CD4-positive, alpha-beta T cell treated with Interleukin-17A for 1 hour (primary cell): Measurements from ENCODE around the gene TNFRSF11A.
A peak's percentile ranks its signal among the peaks of the same experiment; 100 is the strongest.

ENCODE experiments used
- DNase-seq: peaks from one replicate; pipeline ENCODE4 v3.0.0-alpha.2; 2020

The TNFRSF11A gene

DNA sequence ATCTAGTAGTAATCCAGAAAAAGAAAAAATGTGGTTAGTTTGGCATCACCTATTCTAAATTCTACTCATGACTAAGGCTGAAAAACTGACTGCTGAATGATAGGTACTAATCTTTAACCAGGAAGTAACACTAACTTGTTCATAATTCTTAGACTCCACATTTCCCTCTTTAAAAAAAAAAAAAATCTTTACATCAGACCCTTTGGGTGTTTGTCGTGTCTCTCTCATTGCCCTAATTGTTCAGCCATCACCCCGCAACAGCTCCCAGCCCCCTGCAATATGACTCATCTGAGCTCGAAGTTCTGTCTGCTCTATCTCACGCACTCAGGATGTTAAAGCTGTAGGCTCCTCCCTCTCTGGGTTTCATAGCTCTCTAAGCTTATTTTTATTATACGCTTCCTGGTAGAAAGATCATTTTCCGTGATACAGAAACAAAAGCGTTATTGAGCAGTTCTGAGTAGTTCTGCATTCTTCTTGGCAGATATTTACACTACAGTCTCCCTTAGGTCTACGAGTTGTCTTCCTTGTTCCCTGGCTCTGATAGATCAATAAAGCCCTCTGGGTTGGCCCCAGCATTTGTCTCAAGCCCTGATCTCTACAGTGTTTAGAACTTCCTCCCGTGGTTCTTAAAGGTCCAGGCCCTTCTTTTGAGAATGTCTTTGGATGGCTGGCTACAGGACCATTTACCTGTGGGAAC is 95.6 kb downstream of the TNFRSF11A start:
- DNase-seq: peak; percentile 79

GRCh38 chr18:62425465-62426190 is 100.5 kb downstream of the TNFRSF11A start:
- DNase-seq: peak; percentile 82

GRCh38 chr18:62426191-62426488 is 101.0 kb downstream of the TNFRSF11A start:
- DNase-seq: no peak

DNA sequence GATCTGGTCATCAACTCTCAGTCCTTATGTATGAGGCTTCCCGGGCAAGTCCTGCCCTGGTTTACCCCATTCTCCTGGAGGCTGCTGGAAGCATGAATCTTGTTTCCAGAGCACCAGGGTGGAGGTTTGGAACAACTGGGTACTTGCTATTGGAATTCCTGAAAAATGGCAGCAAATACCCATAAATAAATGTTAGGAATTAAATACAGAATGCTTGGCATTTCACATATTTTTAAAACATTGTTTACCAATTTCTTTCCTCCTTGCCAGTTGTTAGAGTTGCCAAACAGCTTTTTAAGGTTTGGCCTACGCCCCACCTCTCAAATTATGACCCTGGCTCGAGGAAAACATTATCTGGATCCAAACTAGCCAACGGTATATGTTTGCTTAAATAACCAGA is 107.1 kb downstream of the TNFRSF11A start:
- no peak for DNase-seq

GRCh38 chr18:62434798-62435197 is 109.7 kb downstream of the TNFRSF11A start:
- DNase-seq: no peak

DNA sequence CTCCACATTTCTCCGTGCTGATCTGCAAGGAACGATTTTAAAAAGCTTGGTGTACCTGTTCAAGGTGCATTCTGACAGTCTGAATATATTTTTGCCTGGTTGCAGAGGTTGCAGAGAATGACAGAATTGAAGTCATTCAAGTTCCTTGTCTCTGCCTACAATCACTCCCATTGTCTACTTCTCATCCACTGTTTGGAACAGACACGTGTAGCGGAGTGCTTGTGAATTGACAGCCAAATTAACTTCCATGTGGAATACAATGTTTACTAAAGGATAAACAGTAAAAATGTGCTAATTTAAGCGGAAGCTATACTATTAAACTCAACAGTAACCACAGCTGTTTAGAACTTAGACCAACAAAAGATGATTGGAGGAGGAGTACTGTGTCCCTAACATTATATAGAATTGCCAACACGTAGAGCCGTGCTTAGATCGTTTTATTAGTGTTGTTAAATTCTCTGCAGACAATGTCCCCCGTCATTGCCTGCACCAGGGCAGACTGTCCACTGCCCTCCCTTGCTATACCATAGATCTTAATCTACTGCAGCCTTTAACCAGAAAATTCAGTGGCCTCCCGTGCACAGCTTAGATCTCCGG is 110.4 kb downstream of the TNFRSF11A start:
- DNase-seq: no peak

DNA sequence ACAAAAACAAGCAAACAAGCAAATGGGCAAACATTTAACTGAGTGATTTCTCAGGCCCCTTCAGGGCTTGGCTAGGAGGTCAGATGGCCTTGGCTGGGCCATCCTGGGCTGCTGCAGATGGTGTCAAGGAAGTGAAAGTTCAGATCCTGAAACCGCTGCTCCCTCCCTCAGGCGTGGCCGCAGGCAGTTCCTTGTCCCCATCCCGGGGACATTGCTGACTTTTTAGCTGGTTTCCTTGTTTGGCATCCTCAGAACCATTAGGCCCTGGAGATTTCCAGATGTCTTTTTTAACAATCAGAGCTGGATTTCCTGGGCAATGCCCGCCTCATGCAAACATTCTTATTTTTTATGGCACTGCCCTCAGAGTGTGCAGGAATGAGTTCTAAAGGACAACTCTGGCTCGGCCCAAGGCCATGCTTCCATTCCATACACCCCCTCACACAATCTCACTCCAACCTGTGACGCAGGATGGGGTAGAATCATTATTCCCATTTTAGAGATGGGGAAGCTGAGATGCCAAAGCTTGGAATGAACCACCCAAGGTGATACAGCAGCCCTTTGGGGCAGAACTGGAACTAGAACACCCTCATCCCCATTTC is 111.6 kb downstream of the TNFRSF11A start:
- no peak for DNase-seq

GRCh38 chr18:62437235-62438017 is 112.3 kb downstream of the TNFRSF11A start:
- no peak for DNase-seq

DNA sequence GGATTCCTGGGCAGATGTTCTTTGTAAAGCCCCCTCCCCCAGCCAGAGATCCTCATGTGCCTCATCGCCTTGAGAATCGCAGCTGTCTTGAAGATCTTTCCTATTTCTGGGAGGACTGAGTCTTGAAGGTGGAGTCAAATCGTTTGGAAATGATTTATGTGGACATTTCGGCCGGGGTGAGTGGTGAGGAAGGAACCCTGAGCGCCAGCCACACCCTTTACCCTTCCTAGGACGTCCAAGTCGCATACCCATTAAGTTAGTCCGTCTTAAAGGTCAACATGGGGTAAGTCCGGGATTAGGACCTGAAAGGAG is 112.9 kb downstream of the TNFRSF11A start:
- DNase-seq: no peak

- DNase-seq: no peak
These were observed 113.3 kb downstream of the TNFRSF11A start for GRCh38 chr18:62438402-62438801.

GRCh38 chr18:62438866-62439265 is 113.8 kb downstream of the TNFRSF11A start:
- no peak for DNase-seq
